Mammary epithelial cell (primary cell): ENCODE measurements around the gene AQP11.

ENCODE experiments used
- EZH2 ChIP-seq: IDR thresholded peaks from 2 replicates; pipeline ENCODE4 v1.6.1; 2012; ENCODE audit warnings: low read length, inconsistent platforms, borderline replicate concordance
- TF ChIP-seq, protein P1 (sequence below), 2 donors: IDR thresholded peaks in 1 of 2; conservative IDR thresholded peaks in 1 of 2; 2 replicates each; pipeline ENCODE4 v1.5.1; 2011 to 2012; ENCODE audit warnings: inconsistent platforms in 2 of 2, low read length in 2 of 2, mild to moderate bottlenecking in 2 of 2, control low read depth in 1 of 2, low read depth in 1 of 2; ENCODE audit not compliant: insufficient read depth in 1 of 2; ENCODE audit errors: extremely low read depth in 1 of 2

DNA sequence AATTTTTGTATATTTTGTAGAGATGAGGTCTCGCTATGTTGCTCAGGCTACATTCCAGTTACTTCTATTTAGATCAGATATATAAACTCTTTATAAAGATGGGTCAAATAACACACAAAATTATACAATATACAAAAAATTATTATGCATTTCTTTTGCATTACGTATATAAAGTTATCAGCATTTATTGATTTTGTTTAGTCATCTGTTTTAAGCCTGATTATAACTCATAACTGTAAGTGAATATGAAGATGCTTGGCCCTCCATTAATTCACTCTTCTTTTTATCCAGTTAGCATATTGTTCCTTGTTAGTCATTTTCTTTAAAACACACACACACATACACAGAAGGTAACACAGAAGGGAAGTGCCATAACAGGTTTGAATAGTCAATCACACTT, 14.5 kb downstream of the AQP11 start:
- TF ChIP-seq, protein P1, sequence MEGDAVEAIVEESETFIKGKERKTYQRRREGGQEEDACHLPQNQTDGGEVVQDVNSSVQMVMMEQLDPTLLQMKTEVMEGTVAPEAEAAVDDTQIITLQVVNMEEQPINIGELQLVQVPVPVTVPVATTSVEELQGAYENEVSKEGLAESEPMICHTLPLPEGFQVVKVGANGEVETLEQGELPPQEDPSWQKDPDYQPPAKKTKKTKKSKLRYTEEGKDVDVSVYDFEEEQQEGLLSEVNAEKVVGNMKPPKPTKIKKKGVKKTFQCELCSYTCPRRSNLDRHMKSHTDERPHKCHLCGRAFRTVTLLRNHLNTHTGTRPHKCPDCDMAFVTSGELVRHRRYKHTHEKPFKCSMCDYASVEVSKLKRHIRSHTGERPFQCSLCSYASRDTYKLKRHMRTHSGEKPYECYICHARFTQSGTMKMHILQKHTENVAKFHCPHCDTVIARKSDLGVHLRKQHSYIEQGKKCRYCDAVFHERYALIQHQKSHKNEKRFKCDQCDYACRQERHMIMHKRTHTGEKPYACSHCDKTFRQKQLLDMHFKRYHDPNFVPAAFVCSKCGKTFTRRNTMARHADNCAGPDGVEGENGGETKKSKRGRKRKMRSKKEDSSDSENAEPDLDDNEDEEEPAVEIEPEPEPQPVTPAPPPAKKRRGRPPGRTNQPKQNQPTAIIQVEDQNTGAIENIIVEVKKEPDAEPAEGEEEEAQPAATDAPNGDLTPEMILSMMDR (conservative IDR thresholded peaks at IDR 0.05 in 1 of 2, IDR thresholded peaks at IDR 0.05 in 1 of 2; ENCODE audit: extremely low read depth in 1 of 2, insufficient read depth in 1 of 2, low read depth in 1 of 2, low read length in 2 of 2) = no peak
- TF ChIP-seq EZH2 = no peak
